GM23338 (cell line): Measurements from ENCODE around the gene OGA. TPM values are rescaled to one million over a fixed set of nuclear protein-coding genes. Genes with fewer than 3 reads are reported as not detected.

Experiments used
- ATAC-seq: fragments of 200-7000 bp; cut with Tn5 transposase; 3 replicates; pipeline ENCODE4 v1.9.1; 2020
- DNase-seq: peaks from one replicate; pipeline ENCODE4 v3.0.0-alpha.2; 2015; ENCODE audit warnings: low spot score
- H2AFZ ChIP-seq: fragments of 200-600 bp; sonication (generic); 2 replicates; pipeline ENCODE4 v1.8.0; 2016; ENCODE audit warnings: antibody characterized with exemption, mild to moderate bottlenecking, moderate library complexity
- H3F3A ChIP-seq: fragments of 200-600 bp; sonication (generic); replicated peaks from 2 replicates; pipeline ENCODE4 v1.8.0; 2017; ENCODE audit warnings: antibody characterized with exemption, mixed run types, low read depth
- H3K27ac ChIP-seq: fragments of 200-600 bp; sonication (generic); 2 replicates; pipeline ENCODE4 v1.6.1; 2016; ENCODE audit warnings: low read depth
- H3K27me3 ChIP-seq: fragments of 200-600 bp; sonication (generic); 2 replicates; pipeline ENCODE4 v1.8.0; 2016; ENCODE audit warnings: mild to moderate bottlenecking, mixed run types, moderate library complexity; ENCODE audit not compliant: insufficient read depth
- H3K36me3 ChIP-seq: fragments of 200-600 bp; sonication (generic); 2 replicates; pipeline ENCODE4 v1.8.0; 2016; ENCODE audit warnings: mild to moderate bottlenecking; ENCODE audit not compliant: insufficient read depth
- H3K4me1 ChIP-seq: fragments of 200-600 bp; sonication (generic); 2 replicates; pipeline ENCODE4 v1.8.0; 2016; ENCODE audit warnings: mild to moderate bottlenecking, moderate library complexity; ENCODE audit not compliant: insufficient read depth
- H3K4me2 ChIP-seq: fragments of 200-600 bp; sonication (generic); 2 replicates; pipeline ENCODE4 v1.7.1; 2017; ENCODE audit warnings: mixed run types
- H3K4me3 ChIP-seq: fragments of 200-600 bp; sonication (generic); 2 replicates; pipeline ENCODE4 v1.6.1; 2016; ENCODE audit warnings: mixed run types
- H3K79me2 ChIP-seq: fragments of 200-600 bp; sonication (generic); replicated peaks from 2 replicates; pipeline ENCODE4 v1.8.0; 2017; ENCODE audit warnings: mild to moderate bottlenecking; ENCODE audit not compliant: insufficient read depth
- H3K9me2 ChIP-seq: fragments of 200-600 bp; sonication (generic); 2 replicates; pipeline ENCODE4 v1.8.0; 2017; ENCODE audit not compliant: insufficient read depth
- H4K20me1 ChIP-seq: fragments of 200-600 bp; sonication (generic); replicated peaks from 2 replicates; pipeline ENCODE4 v1.8.0; 2017; ENCODE audit warnings: mild to moderate bottlenecking; ENCODE audit not compliant: insufficient read depth
- H3K27ac Mint-ChIP-seq: 2 replicates; pipeline ENCODE4 v1.8.0; 2020; ENCODE audit warnings: inconsistent platforms, mild to moderate bottlenecking, moderate library complexity, mixed read lengths
- H3K27me3 Mint-ChIP-seq: 3 replicates; pipeline ENCODE4 v1.8.0; 2022; ENCODE audit warnings: low read depth, mild to moderate bottlenecking, moderate library complexity, mixed read lengths, inconsistent platforms; ENCODE audit not compliant: insufficient read depth, poor library complexity
- H3K36me3 Mint-ChIP-seq: 3 replicates; pipeline ENCODE4 v1.8.0; 2021; ENCODE audit warnings: low read depth, mild to moderate bottlenecking, inconsistent platforms, moderate library complexity, mixed read lengths
- H3K4me1 Mint-ChIP-seq: 3 replicates; pipeline ENCODE4 v1.8.0; 2020; ENCODE audit warnings: mild to moderate bottlenecking, inconsistent platforms, mixed read lengths
- H3K4me3 Mint-ChIP-seq: 3 replicates; pipeline ENCODE4 v1.8.0; 2021; ENCODE audit warnings: moderate library complexity, mild to moderate bottlenecking, inconsistent platforms, mixed read lengths
- H3K9me3 Mint-ChIP-seq: 3 replicates; pipeline ENCODE4 v1.8.0; 2020; ENCODE audit warnings: moderate library complexity, mild to moderate bottlenecking, inconsistent platforms, mixed read lengths
- CREB1 ChIP-seq: fragments of 250-450 bp; sonication (Bioruptor Pico); IDR thresholded peaks from 2 replicates; pipeline ENCODE4 v1.5.0; 2020; ENCODE audit warnings: low read depth, mild to moderate bottlenecking, moderate library complexity
- EZH2phosphoT487 ChIP-seq: fragments of 200-600 bp; sonication (generic); IDR thresholded peaks from one replicate; pipeline ENCODE4 v1.8.1; 2018; ENCODE audit warnings: antibody characterized with exemption; ENCODE audit not compliant: unreplicated experiment
- JUNB ChIP-seq: IDR thresholded peaks from one replicate; pipeline ENCODE4 v1.6.1; 2016; ENCODE audit warnings: antibody characterized with exemption; ENCODE audit not compliant: unreplicated experiment
- NANOG ChIP-seq: IDR thresholded peaks from 2 replicates; pipeline ENCODE4 v1.6.1; 2016; ENCODE audit warnings: antibody characterized with exemption, borderline replicate concordance
- POLR2AphosphoS5 ChIP-seq: IDR thresholded peaks from 2 replicates; pipeline ENCODE4 v1.6.1; 2016; ENCODE audit warnings: antibody characterized with exemption, low read depth
- STAT1 ChIP-seq: IDR thresholded peaks from one replicate; pipeline ENCODE4 v1.6.1; 2016; ENCODE audit warnings: antibody characterized with exemption; ENCODE audit not compliant: unreplicated experiment
- ZNF462 ChIP-seq: fragments of 250-450 bp; sonication (Bioruptor Pico); IDR thresholded peaks from 2 replicates; pipeline ENCODE4 v1.5.0; 2020; ENCODE audit warnings: mild to moderate bottlenecking, moderate library complexity
- polyA plus RNA-seq: library from polyadenylated mRNA; unstranded; fragments of >200 nt; fragmentation: Nextera tagmentation; extraction: Ambion mirVana; gene quantifications from 2 replicates; pipeline ENCODE4 v1.2.1, GENCODE V29; 2016
- total RNA-seq: library from RNA; depleted of rRNA; stranded (reverse); fragments of >200 nt; shearing (Covaris generic); gene quantifications from 2 replicates; pipeline ENCODE4 v1.2.3, GENCODE V29; 2014

OGA gene
- total and polyA plus RNA-seq, 2 experiments from 2014 or later = 68.4 to 131 TPM

GRCh38 chr10:101851411-101852116 is 33.3 kb upstream of the OGA start (continued):
- TF ChIP-seq ZNF462 (CRISPR knock-in tag) = no peak
- TF ChIP-seq JUNB = no peak
- no peak for TF ChIP-seq POLR2AphosphoS5
- no peak for TF ChIP-seq EZH2phosphoT487
- TF ChIP-seq STAT1 = no peak
- no peak for TF ChIP-seq NANOG

GRCh38 chr10:101850749-101851148 is 32.5 kb upstream of the OGA start:
- Mint-ChIP-seq H3K9me3 (no peaks in the 10 kb centered on the region), H3K27me3 (peaks cover 12% of the 10 kb centered on the region), H3K4me1 (peaks cover 21% of the 10 kb centered on the region), H3K27ac (no peak overlapping the region), H3K4me3 (no peak overlapping the region), H3K36me3 (no peaks in the 10 kb centered on the region)
- H3K79me2 ChIP-seq = no peaks in the 10 kb centered on the region
- H3K27ac ChIP-seq = no peak overlapping the region
- H3K36me3 ChIP-seq = no peaks in the 10 kb centered on the region
- no peaks in the 10 kb centered on the region for H3F3A ChIP-seq
- no peak overlapping the region for H2AFZ ChIP-seq
- ATAC-seq = no peak
- H3K27me3 ChIP-seq = no peaks in the 10 kb centered on the region
- H3K4me1 ChIP-seq = no peaks in the 10 kb centered on the region
- H3K4me2 ChIP-seq = no peak overlapping the region
- no peak for DNase-seq
- H4K20me1 ChIP-seq = 0 out of 2 replicates have a peak, but pooled peaks cover 9% of the 10 kb centered on the region
- no peak overlapping the region for H3K4me3 ChIP-seq
- H3K9me2 ChIP-seq = no peaks in the 10 kb centered on the region; the same call in 1 of the 2 replicates
- no peak for TF ChIP-seq CREB1 (CRISPR knock-in tag)
- TF ChIP-seq ZNF462 (CRISPR knock-in tag) = no peak
